Left lung (tissue), 10 donors: Measurements from ENCODE around the gene CANT1. TPM values are rescaled to one million over a fixed set of nuclear protein-coding genes. Genes with fewer than 3 reads are reported as not detected.
A peak's percentile ranks its signal among the peaks of the same experiment; 100 is the strongest.

Source experiments
- ATAC-seq: fragments of 200-7000 bp; cut with Tn5 transposase; one replicate; pipeline ENCODE4 v1.9.1; 2020; ENCODE audit warnings: moderate library complexity
- DNase-seq, 4 donors: peaks; one replicate each; pipeline ENCODE4 v3.0.0-alpha.2; 2013 to 2020
- H3K27ac ChIP-seq, 2 donors: fragments of 200-600 bp; sonication (generic) in 1 of 2; one replicate each; pipeline versions ENCODE4 v1.5.0 to v1.8.0; 2020 to 2021
- H3K27me3 ChIP-seq, 2 donors: fragments of 200-600 bp; sonication (generic) in 1 of 2; one replicate each; pipeline versions ENCODE4 v1.5.0 to v1.8.0; 2020 to 2021
- H3K36me3 ChIP-seq, 2 donors: fragments of 200-600 bp; sonication (generic) in 1 of 2; one replicate each; pipeline versions ENCODE4 v1.5.0 to v1.8.0; 2020 to 2021
- H3K4me1 ChIP-seq, 2 donors: fragments of 200-600 bp; one replicate each; pipeline ENCODE4 v1.8.0; 2021
- H3K4me3 ChIP-seq, 2 donors: fragments of 200-600 bp; sonication (generic) in 1 of 2; one replicate each; pipeline versions ENCODE4 v1.5.0 to v1.8.0; 2020 to 2021; ENCODE audit warnings: mild to moderate bottlenecking in 1 of 2
- H3K9me3 ChIP-seq, 2 donors: fragments of 200-600 bp; sonication (generic) in 1 of 2; one replicate each; pipeline versions ENCODE4 v1.5.0 to v1.8.0; 2020 to 2021
- CTCF ChIP-seq, 2 donors: fragments of 200-600 bp; sonication (generic) in 1 of 2; IDR thresholded peaks; one replicate each; pipeline versions ENCODE4 v1.5.0 to v1.8.0; 2021; ENCODE audit warnings: antibody characterized with exemption in 2 of 2
- intact Hi-C, 2 donors: fragments of 100-400 bp; cut with DNase I; formaldehyde crosslinking; loops; one replicate each; pipeline versions ENCODE4 v1.11.2 to v1.14.2; 2022
- polyA plus RNA-seq, 6 donors: library from polyadenylated mRNA; unstranded; fragments of 120-200 nt; gene quantifications; one replicate each; pipeline ENCODE4 v1.2.1, GENCODE V29; 2013; ENCODE audit not compliant: insufficient read length in 6 of 6
- total RNA-seq, 2 donors: library from RNA; stranded (reverse); fragmentation: NEBNext Ultra II Directional; extraction: Animal tissue kit (Norgen Biotek cat#: 25700); gene quantifications; one replicate each; pipeline ENCODE4 v1.2.1, GENCODE V29; 2021
- donor health status: DM: no; HTN: yes; CAD: no.
- donor health status: DM: no; HTN: no; CAD: no.

CANT1 gene
- total and polyA plus RNA-seq, 8 donors: 37.9 to 69.0 (median 41.2) TPM

DNA sequence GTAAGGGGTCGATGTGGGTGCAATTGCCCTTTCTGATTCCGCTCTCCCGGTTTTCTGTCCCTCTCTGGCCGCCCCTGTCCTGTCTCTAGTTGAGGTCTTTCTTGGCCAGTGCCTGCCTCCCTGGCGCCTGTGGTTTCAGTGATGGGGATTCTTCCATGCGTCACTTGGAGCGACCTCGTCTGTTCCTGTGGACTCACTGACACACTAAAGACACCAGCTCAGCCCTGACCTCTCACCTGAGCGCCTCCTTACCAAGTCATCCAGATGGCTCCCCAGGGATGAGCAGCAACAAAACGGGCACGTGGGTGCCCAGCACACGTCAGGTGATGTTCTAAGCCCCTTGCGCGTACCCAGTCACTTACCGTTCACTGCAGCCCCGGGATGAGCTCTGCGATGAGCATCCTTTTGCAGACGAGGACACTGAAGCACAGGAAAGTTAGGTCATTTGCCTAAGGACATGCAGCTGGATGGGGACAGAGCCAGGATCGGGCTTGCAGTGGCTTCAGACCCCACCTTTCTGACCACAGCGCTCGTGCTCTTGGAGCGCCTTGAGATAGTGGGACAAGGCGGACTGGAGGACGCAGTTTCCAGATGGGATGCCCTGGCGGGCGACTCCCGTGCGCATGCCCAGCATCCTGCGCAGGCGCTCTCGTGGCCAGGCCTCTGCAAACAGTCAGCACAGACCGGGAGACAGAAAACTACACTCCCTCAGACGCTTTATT lies 18.4 kb downstream of the CANT1 start:
- TF ChIP-seq CTCF (IDR thresholded peaks at IDR 0.05): no peak
- peaks cover 0 to 70% of the 10 kb centered on the region in 2 donors for H3K36me3 ChIP-seq
- peak in 1 of 4 donors; percentile 56 for DNase-seq

GRCh38 chr17:78990349-78991016 lies 19.1 kb downstream of the CANT1 start:
- intact Hi-C loops: no loop called here
- Histone ChIP-seq H3K9me3 (no peaks in the 10 kb centered on the region), H3K27me3 (no peaks in the 10 kb centered on the region), H3K4me1 (peaks cover 11 to 38% of the 10 kb centered on the region in 2 donors), H3K4me3 (no peak overlapping the region), H3K36me3 (peaks cover 0 to 63% of the 10 kb centered on the region in 2 donors), H3K27ac (no peak overlapping the region)
- DNase-seq: peak in 1 of 4 donors; percentile 80
- no peak for TF ChIP-seq CTCF (IDR thresholded peaks at IDR 0.05)
- no peak for ATAC-seq

More for the DNA sequence above, 18.4 kb downstream of the CANT1 start:
- Histone ChIP-seq H3K4me1 (peaks cover 8 to 31% of the 10 kb centered on the region in 2 donors), H3K27ac (no peak overlapping the region), H3K4me3 (no peak overlapping the region), H3K9me3 (no peaks in the 10 kb centered on the region), H3K27me3 (no peaks in the 10 kb centered on the region)
- intact Hi-C loops: no loop called here
- ATAC-seq: no peak

GRCh38 chr17:78988152-78988551 lies 21.4 kb downstream of the CANT1 start:
- TF ChIP-seq CTCF (IDR thresholded peaks at IDR 0.05): no peak
- ATAC-seq (no peak), DNase-seq (no peak)
- peaks cover 11 to 33% of the 10 kb centered on the region in 2 donors for H3K4me1 ChIP-seq
- intact Hi-C loops: no loop called here
- H3K36me3 ChIP-seq: peaks cover 0 to 40% of the 10 kb centered on the region in 2 donors
- peak overlapping the region; percentile 33 to 89 for H3K27ac ChIP-seq
- H3K4me3 ChIP-seq: no peak overlapping the region
- no peaks in the 10 kb centered on the region for H3K9me3 ChIP-seq
- no peaks in the 10 kb centered on the region for H3K27me3 ChIP-seq

DNA sequence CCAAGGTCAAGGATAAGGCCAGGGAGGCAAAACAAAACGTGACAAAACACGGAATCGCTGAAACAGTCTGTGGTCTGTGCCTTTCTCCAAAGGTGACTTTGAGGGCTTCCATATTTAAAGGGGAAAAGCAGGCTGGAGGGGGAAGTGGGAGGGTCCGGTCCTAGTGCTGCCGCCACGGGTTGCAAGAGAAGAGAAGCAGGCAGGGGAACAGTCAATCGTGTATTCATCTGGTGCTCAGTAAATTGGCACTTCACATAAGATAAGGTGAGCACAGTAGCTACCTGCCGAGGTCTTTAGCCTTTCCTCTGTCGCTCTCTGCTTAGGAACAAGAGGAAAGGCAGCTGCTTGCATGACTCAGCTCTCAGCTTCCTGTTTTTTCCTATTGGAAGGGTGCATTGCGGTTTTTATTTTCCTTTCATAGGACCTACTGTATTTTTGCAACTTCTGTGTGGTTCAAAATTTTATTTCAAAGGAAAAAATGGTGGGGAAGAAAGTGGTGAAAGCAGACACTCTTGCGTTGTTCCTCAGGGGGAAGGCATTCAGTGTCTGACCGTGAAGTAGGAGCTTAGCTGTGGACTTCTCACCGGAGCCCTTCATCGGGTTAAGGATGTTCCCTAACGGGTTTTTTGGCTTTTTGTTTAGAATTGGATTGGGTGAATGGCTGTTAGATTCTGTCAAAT lies 22.8 kb downstream of the CANT1 start:
- no peak for TF ChIP-seq CTCF (IDR thresholded peaks at IDR 0.05)
- DNase-seq: peak in 3 of 4 donors; percentile 34 to 75 (median 52)
- H3K9me3 ChIP-seq: no peaks in the 10 kb centered on the region
- H3K36me3 ChIP-seq: peaks cover 0 to 26% of the 10 kb centered on the region in 2 donors
- peak overlapping the region; percentile 16 to 31 for H3K4me3 ChIP-seq
- H3K27me3 ChIP-seq: no peaks in the 10 kb centered on the region
- intact Hi-C loops: no loop called here
- ATAC-seq: peak; percentile 86
- H3K27ac ChIP-seq: peak overlapping the region; percentile 87 to 89
- peaks cover 11 to 32% of the 10 kb centered on the region in 2 donors for H3K4me1 ChIP-seq
